Calu3 (cell line): Measurements from ENCODE around the gene ALG11. TPM values are rescaled to one million over a fixed set of nuclear protein-coding genes. Genes with fewer than 3 reads are reported as not detected.

ENCODE experiments used
- BruUV-seq: library from RNA; stranded (reverse); fragments of 400-500 nt; replicated peaks from 2 replicates; lab custom pipeline; 2021; lab: Mats Ljungman, UMichigan
- CTCF ChIA-PET: fragments of 300-600 bp; sonication (Branson Sonifier 250); formaldehyde crosslinking; loops from one replicate; lab custom pipeline; 2022; ENCODE audit warnings: antibody characterized with exemption; lab: Charles Lee
- DNase-seq: peaks from one replicate; pipeline ENCODE4 v3.0.0; 2022
- H3K27ac Mint-ChIP-seq: one replicate; pipeline ENCODE4 v1.8.0; 2022; ENCODE audit warnings: mixed read lengths; ENCODE audit not compliant: unreplicated experiment
- H3K27me3 Mint-ChIP-seq: one replicate; pipeline ENCODE4 v1.8.0; 2022; ENCODE audit warnings: mixed read lengths; ENCODE audit not compliant: unreplicated experiment
- H3K36me3 Mint-ChIP-seq: one replicate; pipeline ENCODE4 v1.8.0; 2022; ENCODE audit warnings: mild to moderate bottlenecking, moderate library complexity, mixed read lengths; ENCODE audit not compliant: insufficient read depth, unreplicated experiment
- H3K4me1 Mint-ChIP-seq: one replicate; pipeline ENCODE4 v1.8.0; 2022; ENCODE audit warnings: mild to moderate bottlenecking, low read depth, mixed read lengths; ENCODE audit not compliant: unreplicated experiment
- H3K4me3 Mint-ChIP-seq: one replicate; pipeline ENCODE4 v1.8.0; 2022; ENCODE audit warnings: mild to moderate bottlenecking, low read depth, moderate library complexity, mixed read lengths; ENCODE audit not compliant: unreplicated experiment
- H3K9me3 Mint-ChIP-seq: one replicate; pipeline ENCODE4 v1.8.0; 2022; ENCODE audit warnings: low read depth, mixed read lengths; ENCODE audit not compliant: unreplicated experiment
- CTCF ChIP-seq: fragments of 200-600 bp; IDR thresholded peaks from one replicate; pipeline ENCODE4 v1.8.0; 2022; ENCODE audit warnings: antibody characterized with exemption; ENCODE audit not compliant: unreplicated experiment
- intact Hi-C: fragments of 100-400 bp; cut with micrococcal nuclease; formaldehyde crosslinking; loops from one replicate; pipeline ENCODE4 v1.10.0; 2022; ENCODE audit not compliant: unreplicated experiment
- total RNA-seq: library from RNA; stranded (reverse); gene quantifications from 2 replicates; pipeline ENCODE4 v1.2.3, GENCODE V29; 2022

ALG11 gene
- total RNA-seq, 1 experiment from 2014 or later = 34.3 TPM

GRCh38 chr13:52006523-52007245 lies 5.5 kb upstream of the ALG11 start:
- no peak overlapping the region for H3K4me3 Mint-ChIP-seq
- H3K36me3 Mint-ChIP-seq = peaks cover 9% of the 10 kb centered on the region
- no peak for TF ChIP-seq CTCF
- peaks cover 54% of the 10 kb centered on the region for H3K27me3 Mint-ChIP-seq
- CTCF ChIA-PET = no interaction called here
- no TSS peak for BruUV-seq
- no peak for DNase-seq
- no peak overlapping the region for H3K27ac Mint-ChIP-seq
- intact Hi-C loops = loop anchor here (10.0 kb wide), 2 partner anchors 112 to 198 kb away; no protein-coding TSS in a partner anchor
- no peaks in the 10 kb centered on the region for H3K9me3 Mint-ChIP-seq
- H3K4me1 Mint-ChIP-seq = peaks cover 29% of the 10 kb centered on the region

- peaks cover 27% of the 10 kb centered on the region for H3K4me1 Mint-ChIP-seq
- no peak for DNase-seq
- CTCF ChIA-PET = no interaction called here
- no peak for TF ChIP-seq CTCF
- H3K27ac Mint-ChIP-seq = no peak overlapping the region
- BruUV-seq = no TSS peak
- no peak overlapping the region for H3K4me3 Mint-ChIP-seq
- peaks cover 54% of the 10 kb centered on the region for H3K27me3 Mint-ChIP-seq
- no peaks in the 10 kb centered on the region for H3K9me3 Mint-ChIP-seq
- peaks cover 27% of the 10 kb centered on the region for H3K36me3 Mint-ChIP-seq
- intact Hi-C loops = loop anchor here (10.0 kb wide), 2 partner anchors 115 to 195 kb away; no protein-coding TSS in a partner anchor
These were observed 2.3 kb upstream of the ALG11 start for GRCh38 chr13:52009946-52010345.

GRCh38 chr13:52010890-52011631 lies 1.1 kb upstream of the ALG11 start, which contains the start of gene ATP7B:
Gene ATP7B, minus strand, starts transcription at chr13:52011450. Its CDS starts 113 bp downstream, at chr13:52011337.
- H3K4me3 Mint-ChIP-seq = peak within 1 kb of the TSS; percentile 91
- H3K9me3 Mint-ChIP-seq = no peaks in the 10 kb centered on the region
- H3K4me1 Mint-ChIP-seq = peaks cover 26% of the 10 kb centered on the region
- H3K27ac Mint-ChIP-seq = peak within 1 kb of the TSS; percentile 97
- CTCF ChIA-PET = no interaction called here
- no peak for DNase-seq
- H3K36me3 Mint-ChIP-seq = peaks cover 27% of the 10 kb centered on the region
- peaks cover 48% of the 10 kb centered on the region for H3K27me3 Mint-ChIP-seq
- BruUV-seq = TSS peak; percentile 38
- no peak for TF ChIP-seq CTCF
- intact Hi-C loops = no loop called here

- H3K27me3 Mint-ChIP-seq = peaks cover 34% of the 10 kb centered on the region
- H3K9me3 Mint-ChIP-seq = no peaks in the 10 kb centered on the region
- TF ChIP-seq CTCF = no peak
- CTCF ChIA-PET = interaction anchor here (0.6 kb wide), 1 partner anchor 115 kb away, joined by 3 read pairs; no protein-coding TSS in a partner anchor
- peak overlapping the region; percentile 97 for H3K27ac Mint-ChIP-seq
- peaks cover 27% of the 10 kb centered on the region for H3K36me3 Mint-ChIP-seq
- peaks cover 16% of the 10 kb centered on the region for H3K4me1 Mint-ChIP-seq
- intact Hi-C loops = no loop called here
- peak overlapping the region; percentile 91 for H3K4me3 Mint-ChIP-seq
- no TSS peak for BruUV-seq
- no peak for DNase-seq
These were observed 276 bp downstream of the ALG11 start for GRCh38 chr13:52012512-52012836.
